Measurements from ENCODE around the gene TTLL11. TPM values are rescaled to one million over a fixed set of nuclear protein-coding genes. Genes with fewer than 3 reads are reported as not detected.

Gene TTLL11
- total RNA-seq, 1 experiment from 2014 or later: 13.6 TPM

DNA sequence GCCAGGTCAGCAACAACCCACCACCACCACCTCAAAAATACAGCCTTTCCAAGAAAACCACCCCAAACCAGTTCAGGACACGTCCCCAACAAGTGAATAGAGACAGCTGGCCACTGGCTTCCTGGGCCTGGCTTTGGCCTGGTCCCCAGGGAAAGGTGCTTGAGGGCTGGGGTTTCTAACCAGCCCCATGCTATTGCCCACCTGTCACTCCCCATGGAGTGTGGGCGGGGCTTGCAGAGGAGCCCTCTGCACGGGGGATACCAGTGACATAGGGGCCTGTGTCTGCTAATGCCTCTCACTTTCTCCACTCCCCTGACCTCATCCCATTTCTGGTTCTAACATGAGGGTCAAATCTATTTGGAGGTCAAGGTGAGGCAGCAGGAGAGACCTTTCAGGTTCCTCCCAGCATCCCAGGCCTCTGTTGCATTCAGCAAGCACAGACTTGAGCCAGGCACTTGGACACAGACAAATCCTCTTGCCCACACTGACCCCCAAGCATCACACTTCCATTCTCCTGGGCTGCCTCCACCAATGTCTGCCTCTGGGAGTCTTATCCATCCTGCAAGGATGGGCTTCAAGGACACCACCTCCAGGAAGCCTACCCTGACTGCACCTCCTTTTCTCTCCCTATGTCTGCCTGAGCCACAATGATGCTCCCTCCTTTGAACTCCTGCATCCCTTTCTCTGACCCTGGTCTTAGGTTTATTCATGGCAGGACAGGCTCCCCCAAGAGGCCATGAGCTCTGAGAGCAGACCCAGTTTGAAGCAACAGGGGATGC is 16.1 kb upstream of the TTLL11 start:
- intact Hi-C loops (cut with micrococcal nuclease): no loop called here
- no peak for DNase-seq (ENCODE audit: unreplicated experiment)
- TF ChIP-seq, protein P1, sequence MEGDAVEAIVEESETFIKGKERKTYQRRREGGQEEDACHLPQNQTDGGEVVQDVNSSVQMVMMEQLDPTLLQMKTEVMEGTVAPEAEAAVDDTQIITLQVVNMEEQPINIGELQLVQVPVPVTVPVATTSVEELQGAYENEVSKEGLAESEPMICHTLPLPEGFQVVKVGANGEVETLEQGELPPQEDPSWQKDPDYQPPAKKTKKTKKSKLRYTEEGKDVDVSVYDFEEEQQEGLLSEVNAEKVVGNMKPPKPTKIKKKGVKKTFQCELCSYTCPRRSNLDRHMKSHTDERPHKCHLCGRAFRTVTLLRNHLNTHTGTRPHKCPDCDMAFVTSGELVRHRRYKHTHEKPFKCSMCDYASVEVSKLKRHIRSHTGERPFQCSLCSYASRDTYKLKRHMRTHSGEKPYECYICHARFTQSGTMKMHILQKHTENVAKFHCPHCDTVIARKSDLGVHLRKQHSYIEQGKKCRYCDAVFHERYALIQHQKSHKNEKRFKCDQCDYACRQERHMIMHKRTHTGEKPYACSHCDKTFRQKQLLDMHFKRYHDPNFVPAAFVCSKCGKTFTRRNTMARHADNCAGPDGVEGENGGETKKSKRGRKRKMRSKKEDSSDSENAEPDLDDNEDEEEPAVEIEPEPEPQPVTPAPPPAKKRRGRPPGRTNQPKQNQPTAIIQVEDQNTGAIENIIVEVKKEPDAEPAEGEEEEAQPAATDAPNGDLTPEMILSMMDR (IDR thresholded peaks at IDR 0.05; ENCODE audit: unreplicated experiment): no peak
- ChIA-PET CTCF (interaction anchor here (0.6 to 5.0 kb wide), 9 partner anchors 10 to 861 kb away, joined by 3 to 39 read pairs (median 8); no protein-coding TSS in a partner anchor), POLR2A (interaction anchor here (0.6 kb wide), 1 partner anchor 1106 kb away, joined by 4 read pairs; no protein-coding TSS in a partner anchor)
- no TSS peak for BruUV-seq (replicated peaks)
- H3K4me3 Mint-ChIP-seq (ENCODE audit: unreplicated experiment): no peak overlapping the region
- no peaks in the 10 kb centered on the region for H3K9me3 Mint-ChIP-seq (ENCODE audit: unreplicated experiment)
- H3K36me3 Mint-ChIP-seq (ENCODE audit: insufficient read depth, unreplicated experiment): peaks cover 2% of the 10 kb centered on the region
- peaks cover 17% of the 10 kb centered on the region for H3K27me3 Mint-ChIP-seq (ENCODE audit: insufficient read depth, unreplicated experiment)
- H3K4me1 Mint-ChIP-seq (ENCODE audit: insufficient read depth, unreplicated experiment): no peaks in the 10 kb centered on the region
- H3K27ac Mint-ChIP-seq (ENCODE audit: low read depth, unreplicated experiment): no peak overlapping the region

DNA sequence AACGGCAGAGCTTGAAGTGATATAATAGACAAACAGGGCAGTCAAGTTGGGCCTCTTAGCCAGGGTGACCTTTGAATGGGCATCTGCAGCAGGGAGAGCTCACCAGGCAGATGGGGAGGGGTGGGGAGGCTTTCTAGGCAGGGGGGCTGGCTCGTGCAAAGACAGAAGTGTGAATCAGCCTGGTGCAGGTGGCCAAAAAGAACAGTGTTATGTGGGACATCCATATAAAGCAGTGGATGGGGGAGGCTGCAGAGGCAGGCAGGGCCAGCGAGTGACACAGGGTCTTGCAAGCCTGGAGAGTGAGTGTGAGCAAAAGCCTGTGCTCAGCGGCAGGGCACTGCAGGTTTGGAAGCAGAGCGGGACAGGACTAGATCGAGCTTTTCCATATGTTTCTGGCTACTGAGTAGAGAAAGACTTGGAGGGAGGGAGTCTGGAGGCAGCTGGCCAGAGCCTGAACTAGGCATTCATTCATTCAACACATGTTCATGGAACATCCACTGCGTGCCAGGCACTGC is 14.2 kb upstream of the TTLL11 start:
- POLR2A ChIA-PET: interaction anchor here (0.6 kb wide), 1 partner anchor 367 kb away, joined by 3 read pairs; no protein-coding TSS in a partner anchor
- CTCF ChIA-PET: interaction anchor here (1.0 to 5.0 kb wide), 7 partner anchors 8 to 349 kb away, joined by 4 to 39 read pairs (median 11); no protein-coding TSS in a partner anchor
- BruUV-seq (replicated peaks): no TSS peak

DNA sequence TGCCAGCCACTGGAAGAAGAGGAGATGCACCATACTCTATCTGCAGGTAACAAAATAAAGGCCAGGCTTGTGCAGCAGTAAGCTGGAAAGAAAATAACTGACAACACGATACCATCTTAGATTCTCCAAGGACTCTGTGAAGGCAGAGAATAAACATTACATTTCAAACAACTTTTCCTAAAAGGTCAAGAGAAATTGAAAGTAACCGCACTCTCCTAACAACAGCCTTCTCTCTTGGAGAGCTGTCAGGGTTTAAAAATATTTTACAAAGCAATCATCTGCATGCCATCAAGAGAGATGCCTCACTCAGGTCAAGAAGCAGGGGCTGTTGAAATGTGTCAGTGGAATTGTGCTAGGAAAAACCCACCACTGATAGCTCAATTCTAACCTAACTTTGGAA is 13.5 kb upstream of the TTLL11 start:
- POLR2A ChIA-PET: no interaction called here
- Mint-ChIP-seq H3K27me3 (ENCODE audit: insufficient read depth, unreplicated experiment) (no peaks in the 10 kb centered on the region), H3K36me3 (ENCODE audit: insufficient read depth, unreplicated experiment) (peaks cover 6% of the 10 kb centered on the region), H3K27ac (ENCODE audit: low read depth, unreplicated experiment) (no peak overlapping the region), H3K4me3 (ENCODE audit: unreplicated experiment) (no peak overlapping the region), H3K9me3 (ENCODE audit: unreplicated experiment) (no peaks in the 10 kb centered on the region), H3K4me1 (ENCODE audit: insufficient read depth, unreplicated experiment) (no peaks in the 10 kb centered on the region)
- CTCF ChIA-PET: interaction anchor here (1.0 to 5.0 kb wide), 6 partner anchors 8 to 248 kb away, joined by 4 to 39 read pairs (median 12); no protein-coding TSS in a partner anchor
- no TSS peak for BruUV-seq (replicated peaks)
- intact Hi-C loops (cut with micrococcal nuclease): no loop called here
- no peak for DNase-seq (ENCODE audit: unreplicated experiment)
- TF ChIP-seq, protein P1 (IDR thresholded peaks at IDR 0.05; ENCODE audit: unreplicated experiment): no peak

More for the DNA sequence above, 14.2 kb upstream of the TTLL11 start:
- H3K36me3 Mint-ChIP-seq (ENCODE audit: insufficient read depth, unreplicated experiment): peaks cover 6% of the 10 kb centered on the region
- no peaks in the 10 kb centered on the region for H3K9me3 Mint-ChIP-seq (ENCODE audit: unreplicated experiment)
- peaks cover under 1% of the 10 kb centered on the region for H3K27me3 Mint-ChIP-seq (ENCODE audit: insufficient read depth, unreplicated experiment)
- no peak overlapping the region for H3K27ac Mint-ChIP-seq (ENCODE audit: low read depth, unreplicated experiment)
- TF ChIP-seq, protein P1 (IDR thresholded peaks at IDR 0.05; ENCODE audit: unreplicated experiment): no peak
- intact Hi-C loops (cut with micrococcal nuclease): no loop called here
- H3K4me1 Mint-ChIP-seq (ENCODE audit: insufficient read depth, unreplicated experiment): no peaks in the 10 kb centered on the region
- DNase-seq (ENCODE audit: unreplicated experiment): no peak
- H3K4me3 Mint-ChIP-seq (ENCODE audit: unreplicated experiment): no peak overlapping the region

DNA sequence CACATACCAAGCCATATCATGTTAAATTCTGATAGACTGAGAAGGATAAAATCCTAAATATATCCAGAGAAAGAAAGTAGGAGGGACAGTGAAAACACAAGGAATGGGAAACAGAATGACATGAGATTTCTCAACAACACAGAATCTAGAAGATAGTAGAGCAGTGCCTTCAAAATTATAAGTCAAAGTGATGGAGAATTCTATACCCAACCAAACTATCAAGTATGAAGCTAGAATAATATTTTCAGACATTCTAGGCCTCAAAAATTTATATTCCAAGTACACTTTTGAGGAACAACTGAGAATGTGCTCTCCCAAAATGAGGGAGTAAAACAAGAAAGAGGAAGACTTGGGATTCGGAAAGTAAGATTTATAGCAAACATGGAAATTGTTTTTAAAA is 10.9 kb upstream of the TTLL11 start:
- POLR2A ChIA-PET: no interaction called here
- Mint-ChIP-seq H3K9me3 (ENCODE audit: unreplicated experiment) (no peaks in the 10 kb centered on the region), H3K4me1 (ENCODE audit: insufficient read depth, unreplicated experiment) (no peaks in the 10 kb centered on the region), H3K27ac (ENCODE audit: low read depth, unreplicated experiment) (no peak overlapping the region), H3K4me3 (ENCODE audit: unreplicated experiment) (no peak overlapping the region), H3K36me3 (ENCODE audit: insufficient read depth, unreplicated experiment) (peaks cover 6% of the 10 kb centered on the region), H3K27me3 (ENCODE audit: insufficient read depth, unreplicated experiment) (no peaks in the 10 kb centered on the region)
- DNase-seq (ENCODE audit: unreplicated experiment): no peak
- intact Hi-C loops (cut with micrococcal nuclease): no loop called here
- no TSS peak for BruUV-seq (replicated peaks)
- CTCF ChIA-PET: interaction anchor here (3.9 to 4.1 kb wide), 2 partner anchors 19 to 246 kb away, joined by 12 to 79 read pairs; no protein-coding TSS in a partner anchor
- TF ChIP-seq, protein P1 (IDR thresholded peaks at IDR 0.05; ENCODE audit: unreplicated experiment): no peak
